Measurements from ENCODE around the gene KAT7. TPM values are rescaled to one million over a fixed set of nuclear protein-coding genes. Genes with fewer than 3 reads are reported as not detected.

The KAT7 gene
- total RNA-seq, 1 donor from 2014 or later, result 72.0 TPM

DNA sequence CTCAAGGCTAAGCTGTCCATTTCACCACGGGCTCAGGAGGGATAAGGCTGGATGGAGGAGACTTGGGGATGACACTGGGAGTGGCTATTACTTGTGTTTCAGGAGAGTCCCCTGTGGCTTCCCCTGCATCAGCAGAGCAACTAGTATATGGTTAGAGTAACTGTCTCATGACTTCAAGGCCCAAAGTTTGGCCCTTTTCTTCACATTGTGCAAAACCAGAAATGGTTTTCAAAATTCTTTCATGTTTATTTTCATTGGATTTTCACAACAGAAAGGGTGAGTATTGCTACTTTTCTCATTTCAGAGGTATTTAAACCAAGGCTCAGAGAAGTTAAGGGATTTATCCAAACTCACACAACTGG lies 77.5 kb downstream of the KAT7 start:
- H3K4me1 Mint-ChIP-seq (ENCODE audit: low read depth), result peaks cover 16% of the 10 kb centered on the region
- H3K36me3 Mint-ChIP-seq (ENCODE audit: insufficient read depth), result no peaks in the 10 kb centered on the region
- no peak for DNase-seq (ENCODE audit: low spot score, unreplicated experiment)
- no peaks in the 10 kb centered on the region for H3K9me3 Mint-ChIP-seq (ENCODE audit: low read depth)
- H3K4me3 Mint-ChIP-seq (ENCODE audit: low read depth), result no peak overlapping the region
- peak overlapping the region; percentile 92 for H3K27ac Mint-ChIP-seq
- H3K27me3 Mint-ChIP-seq, result peaks cover 8% of the 10 kb centered on the region
- TF ChIP-seq, protein P1, sequence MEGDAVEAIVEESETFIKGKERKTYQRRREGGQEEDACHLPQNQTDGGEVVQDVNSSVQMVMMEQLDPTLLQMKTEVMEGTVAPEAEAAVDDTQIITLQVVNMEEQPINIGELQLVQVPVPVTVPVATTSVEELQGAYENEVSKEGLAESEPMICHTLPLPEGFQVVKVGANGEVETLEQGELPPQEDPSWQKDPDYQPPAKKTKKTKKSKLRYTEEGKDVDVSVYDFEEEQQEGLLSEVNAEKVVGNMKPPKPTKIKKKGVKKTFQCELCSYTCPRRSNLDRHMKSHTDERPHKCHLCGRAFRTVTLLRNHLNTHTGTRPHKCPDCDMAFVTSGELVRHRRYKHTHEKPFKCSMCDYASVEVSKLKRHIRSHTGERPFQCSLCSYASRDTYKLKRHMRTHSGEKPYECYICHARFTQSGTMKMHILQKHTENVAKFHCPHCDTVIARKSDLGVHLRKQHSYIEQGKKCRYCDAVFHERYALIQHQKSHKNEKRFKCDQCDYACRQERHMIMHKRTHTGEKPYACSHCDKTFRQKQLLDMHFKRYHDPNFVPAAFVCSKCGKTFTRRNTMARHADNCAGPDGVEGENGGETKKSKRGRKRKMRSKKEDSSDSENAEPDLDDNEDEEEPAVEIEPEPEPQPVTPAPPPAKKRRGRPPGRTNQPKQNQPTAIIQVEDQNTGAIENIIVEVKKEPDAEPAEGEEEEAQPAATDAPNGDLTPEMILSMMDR (IDR thresholded peaks at IDR 0.05; ENCODE audit: unreplicated experiment), result no peak

DNA sequence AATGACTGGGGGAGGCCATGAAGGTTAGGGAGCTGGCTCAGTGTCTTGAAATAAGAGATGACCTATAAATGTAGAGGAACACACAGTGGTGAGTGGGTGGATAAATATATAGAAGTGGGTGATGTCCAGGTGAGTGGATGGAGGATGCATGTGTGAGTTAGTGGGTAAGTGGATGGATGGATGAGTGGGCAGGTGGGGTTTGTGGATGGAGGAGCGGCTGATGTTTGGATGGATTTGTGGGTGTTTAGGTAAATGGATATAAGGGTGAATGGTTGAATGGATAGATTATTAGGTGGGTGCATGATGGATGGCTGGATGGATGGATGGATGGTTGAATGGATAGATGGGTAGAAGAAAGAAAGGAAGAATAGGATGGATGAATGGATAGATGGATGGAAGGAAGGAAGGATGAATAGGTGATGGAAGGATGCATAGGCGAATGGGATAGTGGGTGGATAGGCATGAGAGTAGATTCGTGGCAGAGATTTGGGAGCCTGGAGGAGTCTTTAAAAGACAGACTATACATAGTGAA lies 78.5 kb downstream of the KAT7 start:
- no peak for DNase-seq (ENCODE audit: low spot score, unreplicated experiment)
- Mint-ChIP-seq H3K27ac (no peak overlapping the region), H3K9me3 (ENCODE audit: low read depth) (no peaks in the 10 kb centered on the region), H3K27me3 (peaks cover 5% of the 10 kb centered on the region), H3K4me1 (ENCODE audit: low read depth) (peaks cover 13% of the 10 kb centered on the region), H3K36me3 (ENCODE audit: insufficient read depth) (no peaks in the 10 kb centered on the region), H3K4me3 (ENCODE audit: low read depth) (no peak overlapping the region)
- TF ChIP-seq, protein P1 (IDR thresholded peaks at IDR 0.05; ENCODE audit: unreplicated experiment), result no peak

DNA sequence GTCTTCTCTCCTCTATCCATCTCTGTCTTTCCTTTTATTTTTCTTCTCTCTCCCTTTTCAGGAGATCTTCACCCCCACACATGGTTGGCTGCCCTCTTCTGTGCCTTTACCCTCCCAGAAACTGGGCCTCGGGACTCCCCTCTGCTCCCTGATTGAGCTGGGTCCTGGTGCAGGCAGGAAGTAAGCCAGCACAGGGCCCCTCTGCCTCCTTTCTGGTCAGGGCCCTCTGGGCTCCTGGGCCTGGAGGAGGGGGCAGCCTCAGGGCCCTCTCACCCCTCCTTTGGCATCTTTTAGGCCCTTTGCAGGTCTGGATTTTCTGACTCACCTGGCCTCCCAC lies 80.5 kb downstream of the KAT7 start:
- TF ChIP-seq, protein P1 (IDR thresholded peaks at IDR 0.05; ENCODE audit: unreplicated experiment), result no peak

DNA sequence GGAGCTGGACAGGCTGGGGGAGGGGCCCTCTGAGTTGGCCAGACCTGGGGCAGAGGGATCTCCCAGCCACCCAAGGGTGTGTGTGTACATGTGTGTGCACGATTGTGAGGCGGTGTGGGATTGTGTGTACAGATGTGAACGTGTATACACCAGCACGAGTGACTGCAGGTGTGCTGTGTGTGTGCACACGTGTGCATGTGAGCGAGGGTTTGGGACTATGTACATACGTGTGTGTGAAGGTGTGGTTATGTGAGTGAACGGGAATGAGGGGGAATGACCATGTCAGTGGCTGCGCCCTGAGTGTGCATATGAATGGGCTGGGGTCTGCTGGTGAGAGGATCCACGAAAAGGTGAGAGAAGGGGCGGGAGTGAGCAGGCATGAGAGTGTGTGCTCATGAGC lies 81.8 kb downstream of the KAT7 start:
- Mint-ChIP-seq H3K9me3 (ENCODE audit: low read depth) (no peaks in the 10 kb centered on the region), H3K4me1 (ENCODE audit: low read depth) (peaks cover 11% of the 10 kb centered on the region), H3K4me3 (ENCODE audit: low read depth) (no peak overlapping the region), H3K27ac (no peak overlapping the region), H3K36me3 (ENCODE audit: insufficient read depth) (no peaks in the 10 kb centered on the region), H3K27me3 (peaks cover 11% of the 10 kb centered on the region)
- TF ChIP-seq, protein P1 (IDR thresholded peaks at IDR 0.05; ENCODE audit: unreplicated experiment), result no peak
- no peak for DNase-seq (ENCODE audit: low spot score, unreplicated experiment)

More for the DNA sequence above, 80.5 kb downstream of the KAT7 start:
- Mint-ChIP-seq H3K27ac (no peak overlapping the region), H3K9me3 (ENCODE audit: low read depth) (no peaks in the 10 kb centered on the region), H3K36me3 (ENCODE audit: insufficient read depth) (no peaks in the 10 kb centered on the region), H3K4me3 (ENCODE audit: low read depth) (no peak overlapping the region), H3K4me1 (ENCODE audit: low read depth) (peaks cover 16% of the 10 kb centered on the region), H3K27me3 (peaks cover 5% of the 10 kb centered on the region)
- DNase-seq (ENCODE audit: low spot score, unreplicated experiment), result no peak

DNA sequence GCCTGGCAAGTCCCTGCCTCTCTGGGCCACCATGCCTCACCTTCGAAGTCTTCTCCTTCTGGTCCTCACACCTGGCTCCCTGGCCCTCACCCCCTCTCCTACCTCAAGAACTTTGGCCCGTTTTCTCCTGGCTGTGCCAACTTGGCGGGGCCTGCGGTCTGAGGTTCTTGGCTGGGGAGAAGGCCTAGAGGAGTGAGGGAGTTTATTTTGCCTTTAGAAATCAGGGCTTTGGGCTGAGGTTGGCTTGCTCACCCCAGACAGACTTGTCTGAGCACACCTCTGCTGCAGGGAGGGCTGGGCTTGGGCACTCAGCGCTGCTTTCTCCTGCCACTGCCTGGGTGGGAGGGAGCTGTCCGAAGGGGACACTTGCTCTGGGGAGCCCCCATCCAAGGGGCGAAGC lies 82.7 kb downstream of the KAT7 start:
- no peak for DNase-seq (ENCODE audit: low spot score, unreplicated experiment)
- H3K4me3 Mint-ChIP-seq (ENCODE audit: low read depth), result no peak overlapping the region
- H3K36me3 Mint-ChIP-seq (ENCODE audit: insufficient read depth), result no peaks in the 10 kb centered on the region
- H3K4me1 Mint-ChIP-seq (ENCODE audit: low read depth), result peaks cover 3% of the 10 kb centered on the region
- no peak overlapping the region for H3K27ac Mint-ChIP-seq
- TF ChIP-seq, protein P1 (IDR thresholded peaks at IDR 0.05; ENCODE audit: unreplicated experiment), result no peak
- H3K9me3 Mint-ChIP-seq (ENCODE audit: low read depth), result no peaks in the 10 kb centered on the region
- peaks cover 13% of the 10 kb centered on the region for H3K27me3 Mint-ChIP-seq
